Tibial nerve (tissue), 4 donors: ENCODE measurements around the gene ST6GALNAC6. TPM values are rescaled to one million over a fixed set of nuclear protein-coding genes. Genes with fewer than 3 reads are reported as not detected.
A peak's percentile ranks its signal among the peaks of the same experiment; 100 is the strongest.

ENCODE experiments used
- DNase-seq, 2 donors: peaks; one replicate each; pipeline ENCODE4 v3.0.0-alpha.2; 2019; ENCODE audit warnings: low spot score in 2 of 2
- H3K27ac ChIP-seq, 4 donors: fragments of 200-600 bp; sonication (generic) in 3 of 4; one replicate each; pipeline ENCODE4 v1.5.1; 2017 to 2019; ENCODE audit warnings: mild to moderate bottlenecking in 1 of 4
- H3K27me3 ChIP-seq, 2 donors: fragments of 200-600 bp; sonication (generic) in 1 of 2; one replicate each; pipeline versions ENCODE4 v1.5.1 to v1.6.0; 2017 to 2019
- H3K36me3 ChIP-seq, 3 donors: fragments of 200-600 bp; sonication (generic); one replicate each; pipeline ENCODE4 v1.5.1; 2018 to 2019
- H3K4me1 ChIP-seq, 4 donors: fragments of 200-600 bp; sonication (generic) in 3 of 4; one replicate each; pipeline ENCODE4 v1.5.1; 2017 to 2019
- H3K4me3 ChIP-seq, 4 donors: fragments of 200-600 bp; sonication (generic) in 3 of 4; one replicate each; pipeline ENCODE4 v1.5.1; 2017 to 2019; ENCODE audit warnings: mild to moderate bottlenecking in 1 of 4, moderate library complexity in 1 of 4
- H3K9me3 ChIP-seq, 4 donors: fragments of 200-600 bp; sonication (generic) in 3 of 4; one replicate each; pipeline ENCODE4 v1.5.1; 2017 to 2019
- CTCF ChIP-seq, 5 experiments: fragments of 200-600 bp in 3 of 5; fragments of 450-650 bp in 2 of 5; sonication (generic) in 3 of 5; IDR thresholded peaks; one replicate each; pipeline ENCODE4 v1.5.1; 2016 to 2019; ENCODE audit warnings: antibody characterized with exemption in 5 of 5, mild to moderate bottlenecking in 3 of 5, moderate library complexity in 2 of 5
- EP300 ChIP-seq, 2 donors: sonication (generic); formaldehyde crosslinking; IDR thresholded peaks; one replicate each; pipeline ENCODE4 v1.6.1; 2017; ENCODE audit warnings: antibody characterized with exemption in 2 of 2, mild to moderate bottlenecking in 1 of 2
- POLR2A ChIP-seq, 2 donors: fragments of 450-650 bp; IDR thresholded peaks; one replicate each; pipeline ENCODE4 v1.6.1; 2017; ENCODE audit warnings: antibody characterized with exemption in 2 of 2, mild to moderate bottlenecking in 2 of 2, moderate library complexity in 2 of 2
- WGBS, 2 donors: methylation state at CpG; one replicate each; pipeline ENCODE4 v1.1.5; 2018; 5-methylcytosine and 5-hydroxymethylcytosine counted together
- total RNA-seq, 4 donors: library from RNA; depleted of rRNA; stranded (reverse); fragments of >200 nt; gene quantifications; one replicate each; pipeline ENCODE4 v1.1.0, GENCODE V29; 2016

ST6GALNAC6 gene
- total RNA-seq, 4 donors from 2014 or later, result 108 to 193 (median 172) TPM

DNA sequence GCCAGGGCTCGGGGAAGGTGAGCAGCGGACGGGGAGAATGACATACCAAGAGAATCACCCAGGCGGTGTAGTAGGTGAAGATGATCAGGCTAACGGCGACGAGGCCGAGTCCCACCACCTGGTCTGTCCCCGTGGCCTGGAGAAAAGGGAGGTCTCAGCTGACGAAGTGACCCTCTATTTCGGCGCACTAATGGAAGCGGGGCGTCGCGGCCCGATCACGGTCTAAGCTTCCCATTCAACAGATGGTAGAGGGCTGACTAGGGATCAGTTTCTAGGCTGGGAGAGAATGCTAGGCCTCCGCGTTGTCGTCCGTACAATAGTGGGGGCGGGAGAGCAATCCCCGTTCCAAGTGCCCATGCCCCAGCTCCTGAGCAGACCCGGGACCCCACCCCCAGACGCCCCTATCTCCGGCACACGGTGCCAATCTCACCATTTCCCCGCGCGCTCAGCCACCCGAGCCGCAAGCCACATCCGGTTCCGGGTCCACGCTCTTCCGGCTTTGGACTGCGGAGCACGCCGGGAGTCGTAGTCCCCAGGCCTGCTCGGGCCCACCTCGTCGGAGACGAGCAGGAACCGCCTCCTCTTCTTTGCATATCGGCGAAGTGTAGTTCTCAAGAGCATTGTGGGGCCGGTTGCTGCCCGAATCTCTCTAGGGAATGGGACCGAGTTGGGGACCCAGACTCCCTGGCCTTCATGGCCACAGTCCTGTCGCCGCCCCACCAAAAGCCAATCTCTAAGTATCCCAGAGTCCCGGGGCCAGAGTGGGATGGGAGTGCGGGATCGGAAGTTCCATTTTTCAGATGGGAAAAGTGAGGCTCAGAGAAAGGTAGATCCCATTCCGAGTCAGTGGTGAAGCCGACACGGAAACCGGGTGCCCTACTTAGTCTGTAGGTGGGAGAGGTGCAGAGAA, 38.2 kb upstream of the ST6GALNAC6 start, which contains the start of gene DPM2:
DPM2 (minus strand) TSS at position 467 of the 910 bp plus-strand sequence; CDS start at position 433, 34 bp downstream.
- DNase-seq, result peak; percentile 52 to 60
- Histone ChIP-seq H3K27ac (peak within 1 kb of the TSS; percentile 59 to 98 (median 78)), H3K27me3 (no peaks in the 10 kb centered on the region), H3K4me1 (peaks cover 5 to 62% (median 26%) of the 10 kb centered on the region in 4 donors), H3K9me3 (no peaks in the 10 kb centered on the region), H3K4me3 (peak within 1 kb of the TSS; percentile 59 to 82 (median 72)), H3K36me3 (peaks cover 0 to 30% (median 4%) of the 10 kb centered on the region in 3 donors)
- WGBS, 2 donors, result 5 to 6% methylated on average over 56 to 59 of the region's 60 CpGs
- TF ChIP-seq POLR2A (IDR thresholded peaks at IDR 0.05) (peak; percentile 42 to 55), EP300 (IDR thresholded peaks at IDR 0.05) (peak; percentile 35 to 84), CTCF (IDR thresholded peaks at IDR 0.05) (no peak)

DNA sequence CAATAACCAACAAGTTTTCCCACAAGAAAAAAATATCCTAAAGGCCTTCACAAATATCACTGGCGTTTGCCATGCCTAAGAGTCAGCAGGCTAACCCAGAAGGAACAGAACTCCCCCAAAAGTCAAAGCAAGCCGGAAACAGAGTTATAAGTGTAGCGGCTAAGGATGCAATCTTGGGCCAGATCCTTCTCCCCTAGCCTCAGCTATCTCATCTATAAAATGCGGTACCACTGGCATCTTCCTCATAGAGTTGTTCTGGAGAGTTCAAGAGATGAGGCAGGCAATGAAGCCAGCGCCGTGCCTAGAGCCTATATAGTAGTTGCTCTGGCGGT, 37.6 kb upstream of the ST6GALNAC6 start:
- H3K9me3 ChIP-seq, result no peaks in the 10 kb centered on the region
- H3K36me3 ChIP-seq, result peaks cover 0 to 24% (median 0%) of the 10 kb centered on the region in 3 donors
- H3K4me3 ChIP-seq, result peak overlapping the region; percentile 59 to 82 (median 72)
- H3K4me1 ChIP-seq, result peaks cover 5 to 55% (median 22%) of the 10 kb centered on the region in 4 donors
- no peak for TF ChIP-seq EP300 (IDR thresholded peaks at IDR 0.05)
- no peak for TF ChIP-seq CTCF (IDR thresholded peaks at IDR 0.05)
- no peak for TF ChIP-seq POLR2A (IDR thresholded peaks at IDR 0.05)
- no peaks in the 10 kb centered on the region for H3K27me3 ChIP-seq
- 9 to 10% methylated on average over 7 of the region's 7 CpGs for WGBS, 2 donors
- H3K27ac ChIP-seq, result peak overlapping the region in 3 of 4 donors; percentile 73 to 98 (median 83)
- DNase-seq, result no peak

- H3K9me3 ChIP-seq, result no peaks in the 10 kb centered on the region
- H3K27me3 ChIP-seq, result no peaks in the 10 kb centered on the region
- no peak overlapping the region for H3K27ac ChIP-seq
- peak overlapping the region in 3 of 4 donors; percentile 63 to 82 (median 81) for H3K4me3 ChIP-seq
- DNase-seq, result no peak
- TF ChIP-seq POLR2A (IDR thresholded peaks at IDR 0.05) (no peak), CTCF (IDR thresholded peaks at IDR 0.05) (no peak), EP300 (IDR thresholded peaks at IDR 0.05) (no peak)
- 76 to 78% methylated on average over 14 of the region's 14 CpGs for WGBS, 2 donors
- peaks cover 0 to 22% (median 0%) of the 10 kb centered on the region in 3 donors for H3K36me3 ChIP-seq
- peaks cover 5 to 56% (median 26%) of the 10 kb centered on the region in 4 donors for H3K4me1 ChIP-seq
Measured at GRCh38 chr9:127936347-127936852, 37.0 kb upstream of the ST6GALNAC6 start.

DNA sequence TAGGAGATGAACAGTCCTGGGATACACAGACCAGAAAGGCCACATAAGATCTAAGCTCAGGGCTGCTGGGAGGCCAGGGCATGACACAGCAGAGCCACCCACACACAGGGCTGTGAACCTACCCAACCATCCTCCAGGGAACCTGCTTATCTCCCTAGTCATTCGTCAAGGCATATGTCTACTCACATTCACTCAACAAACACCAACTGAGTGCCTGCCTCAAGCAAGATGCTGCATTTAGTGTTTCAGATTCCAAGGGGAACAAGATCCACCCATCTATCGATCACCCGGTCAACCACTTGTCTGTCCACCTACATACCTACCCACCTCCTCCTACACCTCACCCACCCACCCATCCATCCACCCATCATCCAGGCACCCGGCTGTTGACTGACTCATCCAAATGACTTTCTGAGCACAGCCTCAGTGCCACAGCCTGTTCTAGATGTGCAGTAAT, 36.4 kb upstream of the ST6GALNAC6 start:
- Histone ChIP-seq H3K27me3 (no peaks in the 10 kb centered on the region), H3K9me3 (no peaks in the 10 kb centered on the region), H3K4me1 (peaks cover 5 to 56% (median 32%) of the 10 kb centered on the region in 4 donors), H3K27ac (no peak overlapping the region), H3K36me3 (peaks cover 0 to 22% (median 0%) of the 10 kb centered on the region in 3 donors), H3K4me3 (no peak overlapping the region)
- WGBS, 2 donors, result 75 to 82% methylated on average over 4 of the region's 4 CpGs
- DNase-seq, result no peak
- TF ChIP-seq POLR2A (IDR thresholded peaks at IDR 0.05) (no peak), EP300 (IDR thresholded peaks at IDR 0.05) (no peak), CTCF (IDR thresholded peaks at IDR 0.05) (no peak)

- Histone ChIP-seq H3K4me1 (peaks cover 5 to 59% (median 38%) of the 10 kb centered on the region in 4 donors), H3K27ac (no peak overlapping the region), H3K4me3 (no peak overlapping the region), H3K27me3 (no peaks in the 10 kb centered on the region), H3K36me3 (peaks cover 0 to 22% (median 0%) of the 10 kb centered on the region in 3 donors), H3K9me3 (no peaks in the 10 kb centered on the region)
- TF ChIP-seq POLR2A (IDR thresholded peaks at IDR 0.05) (no peak), EP300 (IDR thresholded peaks at IDR 0.05) (no peak), CTCF (IDR thresholded peaks at IDR 0.05) (no peak)
- WGBS, 2 donors, result 60 to 75% methylated on average over 4 to 11 of the region's 11 CpGs
- DNase-seq, result no peak
Measured at GRCh38 chr9:127934986-127935385, 35.6 kb upstream of the ST6GALNAC6 start.
